GM23338 (cell line): ENCODE data around the gene METTL5. TPM values are rescaled to one million over a fixed set of nuclear protein-coding genes. Genes with fewer than 3 reads are reported as not detected.

ENCODE experiments used
- ATAC-seq: fragments of 200-7000 bp; cut with Tn5 transposase; 3 replicates; pipeline ENCODE4 v1.9.1; 2020
- DNase-seq: peaks from one replicate; pipeline ENCODE4 v3.0.0-alpha.2; 2015; ENCODE audit warnings: low spot score
- H2AFZ ChIP-seq: fragments of 200-600 bp; sonication (generic); 2 replicates; pipeline ENCODE4 v1.8.0; 2016; ENCODE audit warnings: antibody characterized with exemption, mild to moderate bottlenecking, moderate library complexity
- H3F3A ChIP-seq: fragments of 200-600 bp; sonication (generic); replicated peaks from 2 replicates; pipeline ENCODE4 v1.8.0; 2017; ENCODE audit warnings: antibody characterized with exemption, mixed run types, low read depth
- H3K27ac ChIP-seq: fragments of 200-600 bp; sonication (generic); 2 replicates; pipeline ENCODE4 v1.6.1; 2016; ENCODE audit warnings: low read depth
- H3K27me3 ChIP-seq: fragments of 200-600 bp; sonication (generic); 2 replicates; pipeline ENCODE4 v1.8.0; 2016; ENCODE audit warnings: mild to moderate bottlenecking, mixed run types, moderate library complexity; ENCODE audit not compliant: insufficient read depth
- H3K36me3 ChIP-seq: fragments of 200-600 bp; sonication (generic); 2 replicates; pipeline ENCODE4 v1.8.0; 2016; ENCODE audit warnings: mild to moderate bottlenecking; ENCODE audit not compliant: insufficient read depth
- H3K4me1 ChIP-seq: fragments of 200-600 bp; sonication (generic); 2 replicates; pipeline ENCODE4 v1.8.0; 2016; ENCODE audit warnings: mild to moderate bottlenecking, moderate library complexity; ENCODE audit not compliant: insufficient read depth
- H3K4me2 ChIP-seq: fragments of 200-600 bp; sonication (generic); 2 replicates; pipeline ENCODE4 v1.7.1; 2017; ENCODE audit warnings: mixed run types
- H3K4me3 ChIP-seq: fragments of 200-600 bp; sonication (generic); 2 replicates; pipeline ENCODE4 v1.6.1; 2016; ENCODE audit warnings: mixed run types
- H3K79me2 ChIP-seq: fragments of 200-600 bp; sonication (generic); replicated peaks from 2 replicates; pipeline ENCODE4 v1.8.0; 2017; ENCODE audit warnings: mild to moderate bottlenecking; ENCODE audit not compliant: insufficient read depth
- H3K9me2 ChIP-seq: fragments of 200-600 bp; sonication (generic); 2 replicates; pipeline ENCODE4 v1.8.0; 2017; ENCODE audit not compliant: insufficient read depth
- H4K20me1 ChIP-seq: fragments of 200-600 bp; sonication (generic); replicated peaks from 2 replicates; pipeline ENCODE4 v1.8.0; 2017; ENCODE audit warnings: mild to moderate bottlenecking; ENCODE audit not compliant: insufficient read depth
- H3K27ac Mint-ChIP-seq: 2 replicates; pipeline ENCODE4 v1.8.0; 2020; ENCODE audit warnings: inconsistent platforms, mild to moderate bottlenecking, moderate library complexity, mixed read lengths
- H3K27me3 Mint-ChIP-seq: 3 replicates; pipeline ENCODE4 v1.8.0; 2022; ENCODE audit warnings: low read depth, mild to moderate bottlenecking, moderate library complexity, mixed read lengths, inconsistent platforms; ENCODE audit not compliant: insufficient read depth, poor library complexity
- H3K36me3 Mint-ChIP-seq: 3 replicates; pipeline ENCODE4 v1.8.0; 2021; ENCODE audit warnings: low read depth, mild to moderate bottlenecking, inconsistent platforms, moderate library complexity, mixed read lengths
- H3K4me1 Mint-ChIP-seq: 3 replicates; pipeline ENCODE4 v1.8.0; 2020; ENCODE audit warnings: mild to moderate bottlenecking, inconsistent platforms, mixed read lengths
- H3K4me3 Mint-ChIP-seq: 3 replicates; pipeline ENCODE4 v1.8.0; 2021; ENCODE audit warnings: moderate library complexity, mild to moderate bottlenecking, inconsistent platforms, mixed read lengths
- H3K9me3 Mint-ChIP-seq: 3 replicates; pipeline ENCODE4 v1.8.0; 2020; ENCODE audit warnings: moderate library complexity, mild to moderate bottlenecking, inconsistent platforms, mixed read lengths
- CREB1 ChIP-seq: fragments of 250-450 bp; sonication (Bioruptor Pico); IDR thresholded peaks from 2 replicates; pipeline ENCODE4 v1.5.0; 2020; ENCODE audit warnings: low read depth, mild to moderate bottlenecking, moderate library complexity
- EZH2 ChIP-seq: fragments of 200-600 bp; sonication (generic); IDR thresholded peaks from one replicate; pipeline ENCODE4 v1.8.0; 2017; ENCODE audit warnings: antibody characterized with exemption, mild to moderate bottlenecking, low read depth; ENCODE audit not compliant: unreplicated experiment
- EZH2phosphoT487 ChIP-seq: fragments of 200-600 bp; sonication (generic); IDR thresholded peaks from one replicate; pipeline ENCODE4 v1.8.1; 2018; ENCODE audit warnings: antibody characterized with exemption; ENCODE audit not compliant: unreplicated experiment
- JUNB ChIP-seq: IDR thresholded peaks from one replicate; pipeline ENCODE4 v1.6.1; 2016; ENCODE audit warnings: antibody characterized with exemption; ENCODE audit not compliant: unreplicated experiment
- NANOG ChIP-seq: IDR thresholded peaks from 2 replicates; pipeline ENCODE4 v1.6.1; 2016; ENCODE audit warnings: antibody characterized with exemption, borderline replicate concordance
- STAT1 ChIP-seq: IDR thresholded peaks from one replicate; pipeline ENCODE4 v1.6.1; 2016; ENCODE audit warnings: antibody characterized with exemption; ENCODE audit not compliant: unreplicated experiment
- ZNF114 ChIP-seq: fragments of 250-450 bp; sonication (Bioruptor Pico); IDR thresholded peaks from 2 replicates; pipeline ENCODE4 v1.5.0; 2020; ENCODE audit warnings: mild to moderate bottlenecking, moderate library complexity
- ZNF331 ChIP-seq: fragments of 250-450 bp; sonication (Bioruptor Pico); IDR thresholded peaks from 2 replicates; pipeline ENCODE4 v1.5.0; 2020; ENCODE audit warnings: low read depth, mild to moderate bottlenecking, moderate library complexity
- polyA plus RNA-seq: library from polyadenylated mRNA; unstranded; fragments of >200 nt; fragmentation: Nextera tagmentation; extraction: Ambion mirVana; gene quantifications from 2 replicates; pipeline ENCODE4 v1.2.1, GENCODE V29; 2016
- total RNA-seq: library from RNA; depleted of rRNA; stranded (reverse); fragments of >200 nt; shearing (Covaris generic); gene quantifications from 2 replicates; pipeline ENCODE4 v1.2.3, GENCODE V29; 2014
- TF ChIP-seq, protein P1 (sequence below): fragments of 250-450 bp; sonication (Bioruptor Pico); IDR thresholded peaks from 2 replicates; pipeline ENCODE4 v1.5.0; 2020; ENCODE audit warnings: mild to moderate bottlenecking, moderate library complexity
- TF ChIP-seq, protein P2 (sequence below): IDR thresholded peaks from 2 replicates; pipeline ENCODE4 v1.6.1; 2016; ENCODE audit warnings: antibody characterized with exemption
- TF ChIP-seq, protein P3 (sequence below), 2 experiments: fragments of 200-600 bp in 1 of 2; sonication (generic) in 1 of 2; conservative IDR thresholded peaks; 2 replicates each; pipeline versions ENCODE4 v1.5.1 to v1.6.1; 2016 to 2017; ENCODE audit warnings: antibody characterized with exemption in 2 of 2, low read depth in 2 of 2, mild to moderate bottlenecking in 2 of 2, moderate library complexity in 1 of 2

The METTL5 gene
- total and polyA plus RNA-seq, 2 experiments from 2014 or later: 74.8 to 233 TPM

GRCh38 chr2:169797601-169798000 is 27.1 kb downstream of the METTL5 start:
- Histone ChIP-seq H3K27ac (no peak overlapping the region), H3K9me2 (no peaks in the 10 kb centered on the region), H3K36me3 (peaks cover 21% of the 10 kb centered on the region; the same call in 1 of the 2 replicates), H3K79me2 (peaks cover 38% of the 10 kb centered on the region), H3F3A (0 out of 2 replicates have a peak, but pooled peaks cover 3% of the 10 kb centered on the region), H2AFZ (peak overlapping the region; percentile 61), H3K4me2 (peak overlapping the region; percentile 94; the same call in 1 of the 2 replicates), H4K20me1 (peaks cover 14% of the 10 kb centered on the region), H3K4me3 (no peak overlapping the region), H3K4me1 (peaks cover 14% of the 10 kb centered on the region), H3K27me3 (no peaks in the 10 kb centered on the region)
- H3K4me3 Mint-ChIP-seq: peak overlapping the region; percentile 17; the same call in 1 of the 3 replicates
- H3K27me3 Mint-ChIP-seq: no peaks in the 10 kb centered on the region
- DNase-seq (peak; percentile 54), ATAC-seq (peak; percentile 35)
- TF ChIP-seq, protein P1, sequence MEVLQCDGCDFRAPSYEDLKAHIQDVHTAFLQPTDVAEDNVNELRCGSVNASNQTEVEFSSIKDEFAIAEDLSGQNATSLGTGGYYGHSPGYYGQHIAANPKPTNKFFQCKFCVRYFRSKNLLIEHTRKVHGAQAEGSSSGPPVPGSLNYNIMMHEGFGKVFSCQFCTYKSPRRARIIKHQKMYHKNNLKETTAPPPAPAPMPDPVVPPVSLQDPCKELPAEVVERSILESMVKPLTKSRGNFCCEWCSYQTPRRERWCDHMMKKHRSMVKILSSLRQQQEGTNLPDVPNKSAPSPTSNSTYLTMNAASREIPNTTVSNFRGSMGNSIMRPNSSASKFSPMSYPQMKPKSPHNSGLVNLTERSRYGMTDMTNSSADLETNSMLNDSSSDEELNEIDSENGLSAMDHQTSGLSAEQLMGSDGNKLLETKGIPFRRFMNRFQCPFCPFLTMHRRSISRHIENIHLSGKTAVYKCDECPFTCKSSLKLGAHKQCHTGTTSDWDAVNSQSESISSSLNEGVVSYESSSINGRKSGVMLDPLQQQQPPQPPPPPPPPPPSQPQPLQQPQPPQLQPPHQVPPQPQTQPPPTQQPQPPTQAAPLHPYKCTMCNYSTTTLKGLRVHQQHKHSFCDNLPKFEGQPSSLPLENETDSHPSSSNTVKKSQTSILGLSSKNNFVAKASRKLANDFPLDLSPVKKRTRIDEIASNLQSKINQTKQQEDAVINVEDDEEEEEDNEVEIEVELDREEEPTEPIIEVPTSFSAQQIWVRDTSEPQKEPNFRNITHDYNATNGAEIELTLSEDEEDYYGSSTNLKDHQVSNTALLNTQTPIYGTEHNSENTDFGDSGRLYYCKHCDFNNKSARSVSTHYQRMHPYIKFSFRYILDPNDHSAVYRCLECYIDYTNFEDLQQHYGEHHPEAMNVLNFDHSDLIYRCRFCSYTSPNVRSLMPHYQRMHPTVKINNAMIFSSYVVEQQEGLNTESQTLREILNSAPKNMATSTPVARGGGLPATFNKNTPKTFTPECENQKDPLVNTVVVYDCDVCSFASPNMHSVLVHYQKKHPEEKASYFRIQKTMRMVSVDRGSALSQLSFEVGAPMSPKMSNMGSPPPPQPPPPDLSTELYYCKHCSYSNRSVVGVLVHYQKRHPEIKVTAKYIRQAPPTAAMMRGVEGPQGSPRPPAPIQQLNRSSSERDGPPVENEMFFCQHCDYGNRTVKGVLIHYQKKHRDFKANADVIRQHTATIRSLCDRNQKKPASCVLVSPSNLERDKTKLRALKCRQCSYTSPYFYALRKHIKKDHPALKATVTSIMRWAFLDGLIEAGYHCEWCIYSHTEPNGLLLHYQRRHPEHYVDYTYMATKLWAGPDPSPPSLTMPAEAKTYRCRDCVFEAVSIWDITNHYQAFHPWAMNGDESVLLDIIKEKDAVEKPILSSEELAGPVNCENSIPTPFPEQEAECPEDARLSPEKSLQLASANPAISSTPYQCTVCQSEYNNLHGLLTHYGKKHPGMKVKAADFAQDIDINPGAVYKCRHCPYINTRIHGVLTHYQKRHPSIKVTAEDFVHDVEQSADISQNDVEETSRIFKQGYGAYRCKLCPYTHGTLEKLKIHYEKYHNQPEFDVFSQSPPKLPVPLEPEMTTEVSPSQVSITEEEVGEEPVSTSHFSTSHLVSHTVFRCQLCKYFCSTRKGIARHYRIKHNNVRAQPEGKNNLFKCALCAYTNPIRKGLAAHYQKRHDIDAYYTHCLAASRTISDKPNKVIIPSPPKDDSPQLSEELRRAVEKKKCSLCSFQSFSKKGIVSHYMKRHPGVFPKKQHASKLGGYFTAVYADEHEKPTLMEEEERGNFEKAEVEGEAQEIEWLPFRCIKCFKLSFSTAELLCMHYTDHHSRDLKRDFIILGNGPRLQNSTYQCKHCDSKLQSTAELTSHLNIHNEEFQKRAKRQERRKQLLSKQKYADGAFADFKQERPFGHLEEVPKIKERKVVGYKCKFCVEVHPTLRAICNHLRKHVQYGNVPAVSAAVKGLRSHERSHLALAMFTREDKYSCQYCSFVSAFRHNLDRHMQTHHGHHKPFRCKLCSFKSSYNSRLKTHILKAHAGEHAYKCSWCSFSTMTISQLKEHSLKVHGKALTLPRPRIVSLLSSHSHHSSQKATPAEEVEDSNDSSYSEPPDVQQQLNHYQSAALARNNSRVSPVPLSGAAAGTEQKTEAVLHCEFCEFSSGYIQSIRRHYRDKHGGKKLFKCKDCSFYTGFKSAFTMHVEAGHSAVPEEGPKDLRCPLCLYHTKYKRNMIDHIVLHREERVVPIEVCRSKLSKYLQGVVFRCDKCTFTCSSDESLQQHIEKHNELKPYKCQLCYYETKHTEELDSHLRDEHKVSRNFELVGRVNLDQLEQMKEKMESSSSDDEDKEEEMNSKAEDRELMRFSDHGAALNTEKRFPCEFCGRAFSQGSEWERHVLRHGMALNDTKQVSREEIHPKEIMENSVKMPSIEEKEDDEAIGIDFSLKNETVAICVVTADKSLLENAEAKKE (CRISPR knock-in tag): no peak
- no peak for TF ChIP-seq JUNB
- TF ChIP-seq CREB1 (CRISPR knock-in tag): no peak
- no peak for TF ChIP-seq EZH2
- no peak for TF ChIP-seq NANOG
- no peak for TF ChIP-seq ZNF114 (CRISPR knock-in tag)
- no peak for TF ChIP-seq EZH2phosphoT487
- TF ChIP-seq, protein P2, sequence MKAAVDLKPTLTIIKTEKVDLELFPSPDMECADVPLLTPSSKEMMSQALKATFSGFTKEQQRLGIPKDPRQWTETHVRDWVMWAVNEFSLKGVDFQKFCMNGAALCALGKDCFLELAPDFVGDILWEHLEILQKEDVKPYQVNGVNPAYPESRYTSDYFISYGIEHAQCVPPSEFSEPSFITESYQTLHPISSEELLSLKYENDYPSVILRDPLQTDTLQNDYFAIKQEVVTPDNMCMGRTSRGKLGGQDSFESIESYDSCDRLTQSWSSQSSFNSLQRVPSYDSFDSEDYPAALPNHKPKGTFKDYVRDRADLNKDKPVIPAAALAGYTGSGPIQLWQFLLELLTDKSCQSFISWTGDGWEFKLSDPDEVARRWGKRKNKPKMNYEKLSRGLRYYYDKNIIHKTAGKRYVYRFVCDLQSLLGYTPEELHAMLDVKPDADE: no peak
- TF ChIP-seq STAT1: no peak
- TF ChIP-seq, protein P3, sequence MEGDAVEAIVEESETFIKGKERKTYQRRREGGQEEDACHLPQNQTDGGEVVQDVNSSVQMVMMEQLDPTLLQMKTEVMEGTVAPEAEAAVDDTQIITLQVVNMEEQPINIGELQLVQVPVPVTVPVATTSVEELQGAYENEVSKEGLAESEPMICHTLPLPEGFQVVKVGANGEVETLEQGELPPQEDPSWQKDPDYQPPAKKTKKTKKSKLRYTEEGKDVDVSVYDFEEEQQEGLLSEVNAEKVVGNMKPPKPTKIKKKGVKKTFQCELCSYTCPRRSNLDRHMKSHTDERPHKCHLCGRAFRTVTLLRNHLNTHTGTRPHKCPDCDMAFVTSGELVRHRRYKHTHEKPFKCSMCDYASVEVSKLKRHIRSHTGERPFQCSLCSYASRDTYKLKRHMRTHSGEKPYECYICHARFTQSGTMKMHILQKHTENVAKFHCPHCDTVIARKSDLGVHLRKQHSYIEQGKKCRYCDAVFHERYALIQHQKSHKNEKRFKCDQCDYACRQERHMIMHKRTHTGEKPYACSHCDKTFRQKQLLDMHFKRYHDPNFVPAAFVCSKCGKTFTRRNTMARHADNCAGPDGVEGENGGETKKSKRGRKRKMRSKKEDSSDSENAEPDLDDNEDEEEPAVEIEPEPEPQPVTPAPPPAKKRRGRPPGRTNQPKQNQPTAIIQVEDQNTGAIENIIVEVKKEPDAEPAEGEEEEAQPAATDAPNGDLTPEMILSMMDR (conservative IDR thresholded peaks at IDR 0.05; ENCODE audit: low read depth in 2 of 2): no peak
- TF ChIP-seq ZNF331 (CRISPR knock-in tag): no peak
- H3K9me3 Mint-ChIP-seq: peaks cover 3% of the 10 kb centered on the region; the same call in 1 of the 3 replicates
- H3K36me3 Mint-ChIP-seq: peaks cover 23% of the 10 kb centered on the region; the same call in 2 of the 3 replicates
- no peak overlapping the region for H3K27ac Mint-ChIP-seq
- H3K4me1 Mint-ChIP-seq: peaks cover 23% of the 10 kb centered on the region
